ENCODE data around the gene HSPA14. TPM values are rescaled to one million over a fixed set of nuclear protein-coding genes. Genes with fewer than 3 reads are reported as not detected.
A peak's percentile ranks its signal among the peaks of the same experiment; 100 is the strongest.

HSPA14 gene
- total RNA-seq, 6 donors from 2014 or later, result 4.3 to 14.7 (median 9.4) TPM

DNA sequence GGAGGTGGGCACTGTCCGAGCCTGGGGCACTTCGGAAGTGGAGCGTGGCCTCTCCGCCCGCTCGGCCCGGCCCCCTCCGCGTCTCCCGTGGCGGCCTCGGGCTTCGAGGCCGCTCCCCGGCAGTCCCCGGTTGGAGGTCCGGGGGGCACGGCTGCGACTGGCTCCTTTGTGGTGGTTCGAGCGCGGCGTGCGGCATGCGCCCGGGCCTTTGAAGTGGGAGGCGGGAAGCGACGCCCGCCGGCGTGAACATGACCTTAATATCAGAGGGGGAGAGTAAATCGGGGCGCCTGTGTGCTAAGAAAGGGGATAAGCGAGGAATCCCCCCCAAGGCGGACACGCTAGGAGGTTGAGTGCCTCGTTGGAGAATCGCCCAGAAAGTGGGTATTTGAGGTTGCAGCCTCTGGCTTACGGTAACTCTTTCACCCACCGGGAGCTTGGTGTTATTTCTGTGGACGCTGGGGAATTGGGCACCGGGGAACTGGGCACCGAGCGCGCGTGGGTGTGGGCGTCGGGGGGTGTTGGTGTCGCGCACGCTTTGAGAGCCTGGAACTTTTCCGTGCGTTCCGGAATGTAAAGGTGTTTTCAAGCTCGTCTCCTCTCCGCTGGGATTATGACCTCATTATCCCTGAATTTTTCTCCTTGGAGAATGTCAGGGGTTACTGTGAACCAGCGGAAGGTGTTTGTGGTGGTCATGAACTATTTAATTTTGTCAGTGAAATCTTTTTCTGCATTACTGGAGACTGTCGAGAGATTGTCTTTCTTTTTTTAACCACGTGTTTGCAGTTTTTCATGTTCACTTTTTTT, 41.2 kb downstream of the HSPA14 start:
- Histone ChIP-seq H3K27me3 (no peaks in the 10 kb centered on the region), H3K9me3 (no peaks in the 10 kb centered on the region), H3K36me3 (no peaks in the 10 kb centered on the region), H3K4me3 (peak overlapping the region; percentile 97 to 100 (median 98)), H3K4me1 (peaks cover 12 to 32% (median 16%) of the 10 kb centered on the region in 4 donors), H3K27ac (peak overlapping the region; percentile 93 to 94 (median 94))
- 1% methylated on average over 39 to 47 of the region's 60 CpGs for WGBS, 2 donors
- peak in 1 of 2 donors; percentile 85 for DNase-seq
- TF ChIP-seq EP300 (IDR thresholded peaks at IDR 0.05) (no peak), POLR2A (IDR thresholded peaks at IDR 0.05) (peak in 1 of 4 donors; percentile 8)
- peak in 1 of 2 donors; percentile 15 for ATAC-seq (ENCODE audit: low FRiP score in 2 of 2)

DNA sequence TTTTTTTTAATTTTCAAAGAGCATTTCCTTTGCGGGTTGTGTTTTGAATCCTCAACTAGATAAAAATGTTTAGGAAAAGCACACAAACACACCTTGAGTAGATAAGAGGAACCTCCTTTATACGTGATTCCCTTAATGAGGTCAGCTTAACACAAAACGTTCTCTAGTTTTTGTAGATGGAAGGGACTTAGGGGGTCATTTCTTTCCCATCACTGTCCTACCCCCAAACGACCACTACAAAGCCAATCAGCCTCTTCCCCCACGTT, 41.8 kb downstream of the HSPA14 start:
- Histone ChIP-seq H3K36me3 (no peaks in the 10 kb centered on the region), H3K4me1 (peaks cover 12 to 32% (median 16%) of the 10 kb centered on the region in 4 donors), H3K27ac (no peak overlapping the region), H3K9me3 (no peaks in the 10 kb centered on the region), H3K27me3 (no peaks in the 10 kb centered on the region), H3K4me3 (peak overlapping the region in 3 of 4 donors; percentile 97 to 99 (median 98))
- ATAC-seq (ENCODE audit: low FRiP score in 2 of 2), result no peak
- TF ChIP-seq POLR2A (IDR thresholded peaks at IDR 0.05) (no peak), EP300 (IDR thresholded peaks at IDR 0.05) (no peak), POLR2AphosphoS5 (IDR thresholded peaks at IDR 0.05) (no peak)
- TF ChIP-seq, protein P1, sequence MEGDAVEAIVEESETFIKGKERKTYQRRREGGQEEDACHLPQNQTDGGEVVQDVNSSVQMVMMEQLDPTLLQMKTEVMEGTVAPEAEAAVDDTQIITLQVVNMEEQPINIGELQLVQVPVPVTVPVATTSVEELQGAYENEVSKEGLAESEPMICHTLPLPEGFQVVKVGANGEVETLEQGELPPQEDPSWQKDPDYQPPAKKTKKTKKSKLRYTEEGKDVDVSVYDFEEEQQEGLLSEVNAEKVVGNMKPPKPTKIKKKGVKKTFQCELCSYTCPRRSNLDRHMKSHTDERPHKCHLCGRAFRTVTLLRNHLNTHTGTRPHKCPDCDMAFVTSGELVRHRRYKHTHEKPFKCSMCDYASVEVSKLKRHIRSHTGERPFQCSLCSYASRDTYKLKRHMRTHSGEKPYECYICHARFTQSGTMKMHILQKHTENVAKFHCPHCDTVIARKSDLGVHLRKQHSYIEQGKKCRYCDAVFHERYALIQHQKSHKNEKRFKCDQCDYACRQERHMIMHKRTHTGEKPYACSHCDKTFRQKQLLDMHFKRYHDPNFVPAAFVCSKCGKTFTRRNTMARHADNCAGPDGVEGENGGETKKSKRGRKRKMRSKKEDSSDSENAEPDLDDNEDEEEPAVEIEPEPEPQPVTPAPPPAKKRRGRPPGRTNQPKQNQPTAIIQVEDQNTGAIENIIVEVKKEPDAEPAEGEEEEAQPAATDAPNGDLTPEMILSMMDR (IDR thresholded peaks at IDR 0.05), result no peak
- no peak for DNase-seq
- 2 to 6% methylated on average over 5 of the region's 5 CpGs for WGBS, 2 donors

DNA sequence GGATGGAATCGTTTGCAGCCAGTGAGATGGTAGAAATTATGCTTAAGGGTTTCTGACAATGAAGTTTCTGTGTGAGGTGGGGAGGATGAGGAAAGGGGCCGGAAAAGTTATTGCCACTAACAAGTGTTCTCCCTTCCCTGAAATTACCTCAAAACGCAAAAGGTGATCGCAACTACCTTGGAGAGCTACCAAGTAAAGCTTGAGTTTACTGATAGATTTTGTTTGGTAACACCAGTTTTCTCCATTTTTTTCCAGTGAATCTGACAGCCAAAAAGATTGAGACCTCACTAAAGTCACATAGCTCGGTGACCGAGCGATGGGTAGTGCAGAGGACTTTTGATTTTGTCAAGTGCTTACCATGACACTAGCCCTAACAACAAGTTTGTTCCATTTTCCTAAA, 42.1 kb downstream of the HSPA14 start:
- 58 to 63% methylated on average over 7 of the region's 7 CpGs for whole genome bisulfite sequencing, 2 donors
- Histone ChIP-seq H3K36me3 (no peaks in the 10 kb centered on the region), H3K4me1 (peaks cover 12 to 32% (median 16%) of the 10 kb centered on the region in 4 donors), H3K27me3 (no peaks in the 10 kb centered on the region), H3K27ac (no peak overlapping the region), H3K9me3 (no peaks in the 10 kb centered on the region), H3K4me3 (peak overlapping the region in 1 of 4 donors; percentile 99)
- DNase-seq (no peak), ATAC-seq (ENCODE audit: low FRiP score in 2 of 2) (no peak)
- TF ChIP-seq POLR2AphosphoS5 (IDR thresholded peaks at IDR 0.05) (no peak), EP300 (IDR thresholded peaks at IDR 0.05) (no peak), POLR2A (IDR thresholded peaks at IDR 0.05) (no peak)
- TF ChIP-seq, protein P1 (IDR thresholded peaks at IDR 0.05), result no peak

DNA sequence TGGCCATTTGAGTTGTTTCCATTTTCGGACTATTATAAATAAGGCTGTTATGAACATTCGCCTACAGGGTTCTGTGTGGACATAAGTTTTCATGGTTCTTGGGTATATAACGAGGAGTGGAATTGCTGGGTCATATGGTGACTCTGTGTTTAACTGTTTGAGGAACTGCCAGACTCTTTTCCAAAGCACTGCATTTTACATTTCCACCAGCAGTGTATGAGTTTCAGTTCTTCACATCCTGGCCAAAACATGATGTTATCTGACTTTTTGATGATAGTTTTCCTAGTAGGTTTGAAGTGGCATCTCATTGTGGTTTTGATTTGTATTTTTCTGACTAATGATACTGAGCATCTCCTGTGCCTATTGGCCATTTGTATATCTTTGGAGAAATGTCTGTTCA, 46.0 kb downstream of the HSPA14 start:
- Histone ChIP-seq H3K27ac (no peak overlapping the region), H3K9me3 (no peaks in the 10 kb centered on the region), H3K27me3 (no peaks in the 10 kb centered on the region), H3K4me3 (no peak overlapping the region), H3K4me1 (peaks cover 3 to 14% (median 8%) of the 10 kb centered on the region in 4 donors), H3K36me3 (no peaks in the 10 kb centered on the region)
- WGBS, 2 donors, result 95% methylated on average over 3 of the region's 3 CpGs
- DNase-seq (no peak), ATAC-seq (ENCODE audit: low FRiP score in 2 of 2) (no peak)
- TF ChIP-seq POLR2AphosphoS5 (IDR thresholded peaks at IDR 0.05) (no peak), EP300 (IDR thresholded peaks at IDR 0.05) (no peak), POLR2A (IDR thresholded peaks at IDR 0.05) (no peak)
- TF ChIP-seq, protein P1 (IDR thresholded peaks at IDR 0.05), result no peak

DNA sequence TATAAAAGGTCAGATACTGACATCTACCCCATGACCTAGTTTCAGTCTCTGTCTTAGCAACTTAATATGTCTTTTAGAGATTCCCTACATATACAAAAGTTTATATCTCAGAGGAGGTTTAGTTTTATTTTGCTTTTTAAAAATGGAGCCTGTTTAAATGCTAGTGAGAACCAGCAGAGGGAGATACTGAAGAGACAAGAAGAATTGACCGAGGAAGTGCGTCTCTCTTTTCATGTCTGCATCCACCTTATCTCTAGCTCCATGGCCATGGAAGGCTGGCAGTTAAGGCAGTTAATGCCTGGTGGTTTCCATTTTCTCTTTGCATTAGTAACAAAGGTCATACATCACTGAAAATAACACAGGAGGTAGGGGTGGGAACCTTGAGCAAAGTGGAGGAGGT, 51.2 kb downstream of the HSPA14 start:
- H3K27me3 ChIP-seq, result no peaks in the 10 kb centered on the region
- ATAC-seq (ENCODE audit: low FRiP score in 2 of 2) (no peak), DNase-seq (no peak)
- WGBS, 2 donors, result 95 to 96% methylated on average over 2 of the region's 2 CpGs
- H3K27ac ChIP-seq, result no peak overlapping the region
- H3K9me3 ChIP-seq, result no peaks in the 10 kb centered on the region
- TF ChIP-seq POLR2A (IDR thresholded peaks at IDR 0.05), result no peak
- TF ChIP-seq, protein P1 (IDR thresholded peaks at IDR 0.05), result peak in 1 of 6 experiments; percentile 15
- H3K4me3 ChIP-seq, result no peak overlapping the region
- H3K4me1 ChIP-seq, result no peaks in the 10 kb centered on the region
- H3K36me3 ChIP-seq, result no peaks in the 10 kb centered on the region

All from upper lobe of left lung (tissue), 6 donors.